GM12878 (cell line): ENCODE data around the gene CALM3. TPM values are rescaled to one million over a fixed set of nuclear protein-coding genes. Genes with fewer than 3 reads are reported as not detected.

Experiments
- ATAC-seq: fragments of 200-7000 bp; cut with Tn5 transposase; 3 replicates; pipeline ENCODE4 v1.9.1; 2020; ENCODE audit warnings: mild to moderate bottlenecking, moderate library complexity
- BruUV-seq: library from RNA; stranded (reverse); fragments of 400-500 nt; replicated peaks from 2 replicates; lab custom pipeline; 2021; lab: Mats Ljungman, UMichigan
- CTCF ChIA-PET: fragments of 300-600 bp; sonication (Branson Sonifier 250); formaldehyde crosslinking; extraction: SDS; loops from one replicate; lab custom pipeline; 2021; ENCODE audit warnings: inconsistent platforms; lab: Yijun Ruan, JAX
- POLR2A ChIA-PET: fragments of 350-600 bp; formaldehyde crosslinking; extraction: SDS; loops from one replicate; lab custom pipeline; 2021; ENCODE audit warnings: inconsistent platforms; lab: Charles Lee
- RAD21 ChIA-PET: fragments of 300-600 bp; sonication (Branson Sonifier 250); formaldehyde crosslinking; loops from one replicate; lab custom pipeline; 2023; ENCODE audit warnings: antibody characterized with exemption; ENCODE audit not compliant: unreplicated experiment; lab: Charles Lee
- SMC1A ChIA-PET: fragments of 300-600 bp; sonication (Branson Sonifier 250); formaldehyde crosslinking; loops from one replicate; lab custom pipeline; 2023; ENCODE audit not compliant: unreplicated experiment, uncharacterized antibody; lab: Charles Lee
- DNase-seq: peaks from one replicate; pipeline ENCODE4 v3.0.0-alpha.2; 2011; ENCODE audit warnings: low read depth, low spot score
- FAIRE-seq: peaks from 3 replicates; lab custom pipeline; 2011; peaks lifted over from hg19 to GRCh38; lab: Jason Lieb, UNC
- H2AFZ ChIP-seq: 2 replicates; pipeline ENCODE4 v1.6.0; 2011; ENCODE audit warnings: low read depth, low read length, control low read depth; ENCODE audit not compliant: control insufficient read depth
- H3K27ac ChIP-seq: 2 replicates; pipeline ENCODE4 v1.5.1; 2011; ENCODE audit warnings: control low read depth; ENCODE audit not compliant: control insufficient read depth, insufficient read depth
- H3K27me3 ChIP-seq, 2 experiments: replicated peaks in 1 of 2; 2 replicates each; pipeline versions ENCODE4 v1.6.0 to v1.6.1; 2011; ENCODE audit warnings: low read length in 1 of 2; ENCODE audit not compliant: control insufficient read depth in 2 of 2, insufficient read depth in 2 of 2
- H3K36me3 ChIP-seq, 2 experiments: 2 replicates each; pipeline ENCODE4 v1.5.1; 2011; ENCODE audit warnings: low read length in 1 of 2; ENCODE audit not compliant: control insufficient read depth in 2 of 2, insufficient read depth in 2 of 2
- H3K4me1 ChIP-seq: 2 replicates; pipeline ENCODE4 v1.6.1; 2011; ENCODE audit warnings: mild to moderate bottlenecking, low read length, moderate library complexity, mixed read lengths; ENCODE audit not compliant: control insufficient read depth, insufficient read depth
- H3K4me2 ChIP-seq: 2 replicates; pipeline ENCODE4 v1.6.0; 2011; ENCODE audit warnings: control low read depth; ENCODE audit not compliant: control insufficient read depth, insufficient read depth
- H3K4me3 ChIP-seq: fragments of 200-600 bp; sonication (generic); 2 replicates; pipeline ENCODE4 v1.5.1; 2016
- H3K79me2 ChIP-seq: 2 replicates; pipeline ENCODE4 v1.6.0; 2011; ENCODE audit warnings: low read length; ENCODE audit not compliant: control insufficient read depth, insufficient read depth
- H3K9ac ChIP-seq: 2 replicates; pipeline ENCODE4 v1.8.0; 2011; ENCODE audit warnings: low read length, control low read depth, mixed read lengths; ENCODE audit not compliant: control insufficient read depth, insufficient read depth
- H3K9me3 ChIP-seq: replicated peaks from 3 replicates; pipeline ENCODE4 v1.5.1; 2011; ENCODE audit warnings: mild to moderate bottlenecking, low read length; ENCODE audit not compliant: control insufficient read depth, insufficient read depth
- H4K20me1 ChIP-seq: 2 replicates; pipeline ENCODE4 v1.6.0; 2011; ENCODE audit not compliant: control insufficient read depth, insufficient read depth
- SIX5 ChIP-seq: IDR thresholded peaks from 2 replicates; pipeline ENCODE4 v1.6.1; 2011; ENCODE audit warnings: mild to moderate bottlenecking, low read depth, low read length, moderate library complexity; ENCODE audit not compliant: severe bottlenecking
- SMARCA5 ChIP-seq: fragments of 450-650 bp; IDR thresholded peaks from 2 replicates; pipeline ENCODE4 v1.6.1; 2017; ENCODE audit warnings: mild to moderate bottlenecking
- USF1 ChIP-seq: IDR thresholded peaks from 2 replicates; pipeline ENCODE4 v1.6.1; 2011; ENCODE audit warnings: borderline replicate concordance, low read depth, mild to moderate bottlenecking, moderate library complexity, mixed read lengths, low read length; ENCODE audit not compliant: insufficient read depth; ENCODE audit errors: extremely low read length
- WGBS: methylation state at CpG from one replicate; pipeline ENCODE4 v1.1.6; 2016; ENCODE audit warnings: low lambda C conversion rate; ENCODE audit not compliant: insufficient replicate concordance, insufficient coverage; ENCODE audit errors: missing lambda C conversion rate; 5-methylcytosine and 5-hydroxymethylcytosine counted together
- in situ Hi-C: fragments of 300-500 bp; cut with MboI; formaldehyde crosslinking; loops from 9 replicates; pipeline ENCODE4 v1.14.3; 2018; ENCODE audit warnings: mixed read lengths
- intact Hi-C: fragments of 100-400 bp; cut with micrococcal nuclease; formaldehyde crosslinking; loops from one replicate; pipeline ENCODE4 v1.14.2; 2022; ENCODE audit not compliant: unreplicated experiment
- polyA plus RNA-seq, 11 experiments: library from polyadenylated mRNA; depleted of rRNA in 4 of 11; unstranded in 6 of 11; stranded (reverse) in 5 of 11; fragments of >200 nt; fragmentation: Nextera tagmentation in 4 of 11; fragmentation: Illumina TruSeq in 1 of 11; extraction: Ambion mirVana in 4 of 11; extraction: Trizol in 1 of 11; gene quantifications; 1 replicate in 1 of 11; 2 replicates in 10 of 11; pipeline versions ENCODE4 v1.2.1 to v1.2.3, GENCODE V29; 2011 to 2016; ENCODE audit warnings: inconsistent platforms in 2 of 11, missing spikeins in 2 of 11, low read depth in 1 of 11
- total RNA-seq, 4 experiments: library from RNA; depleted of rRNA in 3 of 4; stranded (reverse); fragments of >200 nt in 3 of 4; fragmentation: Illumina TruSeq in 1 of 4; extraction: Trizol in 1 of 4; gene quantifications; 2 replicates each; pipeline versions ENCODE4 v1.2.1 to v1.2.3, GENCODE V29; 2013 to 2021

Gene CALM3
- total and polyA plus RNA-seq, 10 of the 15 experiments (the other 5 are each of a cell fraction or from before 2014, with no cell fraction given): 164 to 849 (median 347) TPM

GRCh38 chr19:46660008-46660517, 58.9 kb downstream of the CALM3 start:
- no peaks in the 10 kb centered on the region for H4K20me1 ChIP-seq
- H3K9ac ChIP-seq: no peak overlapping the region
- H2AFZ ChIP-seq: no peak overlapping the region
- H3K4me1 ChIP-seq: peaks cover 22% of the 10 kb centered on the region
- H3K4me2 ChIP-seq: peak overlapping the region; percentile 94
- H3K36me3 ChIP-seq: no peaks in the 10 kb centered on the region
- CTCF ChIA-PET: interaction anchor here (0.6 to 11.5 kb wide), 3 partner anchors 44 to 313 kb away, joined by 3 to 434 read pairs (median 9); partner anchors contain the start of gene PPP5C
- RAD21 ChIA-PET: interaction anchor here (1.5 to 3.0 kb wide), 4 partner anchors 23 to 131 kb away, joined by 3 to 47 read pairs (median 22); partner anchors contain the start of gene CALM3
- in situ Hi-C loops (loop anchor here (5.0 kb wide), 1 partner anchor 48 kb away; no protein-coding TSS in a partner anchor), intact Hi-C loops (no loop called here)
- WGBS: 1% methylated on average over 14 of the region's 14 CpGs
- H3K27ac ChIP-seq: no peak overlapping the region
- no peak for FAIRE-seq
- SMC1A ChIA-PET: interaction anchor here (2.4 to 7.7 kb wide), 2 partner anchors 7 to 41 kb away, joined by 9 to 286 read pairs; partner anchors contain the start of gene PTGIR
- no peaks in the 10 kb centered on the region for H3K79me2 ChIP-seq
- POLR2A ChIA-PET: interaction anchor here (0.5 to 1.6 kb wide), 4 partner anchors 38 to 199 kb away, joined by 3 to 6 read pairs (median 3); partner anchors contain the start of gene CALM3
- no peak for DNase-seq
- H3K9me3 ChIP-seq: no peaks in the 10 kb centered on the region
- no peak for TF ChIP-seq SMARCA5
- no peak for TF ChIP-seq USF1
- no peak for TF ChIP-seq SIX5
- TF ChIP-seq, all 136 proteins: peak for 0
- BruUV-seq: no TSS peak
- peak overlapping the region; percentile 52; the same call in 1 of the 2 replicates for H3K4me3 ChIP-seq
- peaks cover 3% of the 10 kb centered on the region in 2 experiments; a peak in 3 of 4 replicates for H3K27me3 ChIP-seq
- ATAC-seq: no peak

Other genes with a start within 250 kb of the CALM3 start
Only the 7 nearest of the 12 such genes appear.
- 0.28 and 0.98 TPM in 2 replicates for gene PNMA8A, start 129.8 kb upstream of the CALM3 start, total RNA-seq (2014; rRNA removed)
- 0.22 and 0.23 TPM in 2 replicates for gene PNMA8A, start 129.8 kb upstream of the CALM3 start, total RNA-seq (2014; rRNA removed; fragmentation: Illumina TruSeq; extraction: Trizol)
- 0.26 and 0.88 TPM in 2 replicates for gene PNMA8A, start 129.8 kb upstream of the CALM3 start, total RNA-seq (2021)
- gene PNMA8A, start 129.8 kb upstream of the CALM3 start, polyA plus RNA-seq (2011; rRNA removed): 0.15 and 0.17 TPM in 2 replicates
- gene PNMA8A, start 129.8 kb upstream of the CALM3 start, polyA plus RNA-seq (2014; fragmentation: Illumina TruSeq; extraction: Trizol): 0.08 and 0.18 TPM in 2 replicates
- gene PNMA8A, start 129.8 kb upstream of the CALM3 start, polyA plus RNA-seq (2014; fragmentation: Nextera tagmentation; extraction: Ambion mirVana): under 1 TPM; 0.02 to 0.05 TPM
- gene PNMA8A, start 129.8 kb upstream of the CALM3 start, polyA plus RNA-seq (2014; rRNA removed): 0.05 and 0.19 TPM in 2 replicates
- gene PNMA8A, start 129.8 kb upstream of the CALM3 start, polyA plus RNA-seq (2016; fragmentation: Nextera tagmentation; extraction: Ambion mirVana): under 1 TPM; 0.10 to 0.15 TPM
- gene PNMA8B, start 105.5 kb upstream of the CALM3 start, total RNA-seq (2014; rRNA removed): not detected in 2 replicates
- gene PNMA8B, start 105.5 kb upstream of the CALM3 start, total RNA-seq (2014; rRNA removed; fragmentation: Illumina TruSeq; extraction: Trizol): not detected in 2 replicates
- not detected in 2 replicates for gene PNMA8B, start 105.5 kb upstream of the CALM3 start, total RNA-seq (2021)
- gene PNMA8B, start 105.5 kb upstream of the CALM3 start, polyA plus RNA-seq (2011; rRNA removed): not detected in 2 replicates
- gene PNMA8B, start 105.5 kb upstream of the CALM3 start, polyA plus RNA-seq (2014; fragmentation: Illumina TruSeq; extraction: Trizol): 0.01 TPM in 1 of 2 replicates, not detected in the other
- gene PNMA8B, start 105.5 kb upstream of the CALM3 start, polyA plus RNA-seq (2014; fragmentation: Nextera tagmentation; extraction: Ambion mirVana): not detected
- not detected in 2 replicates for gene PNMA8B, start 105.5 kb upstream of the CALM3 start, polyA plus RNA-seq (2014; rRNA removed)
- gene PNMA8B, start 105.5 kb upstream of the CALM3 start, polyA plus RNA-seq (2016; fragmentation: Nextera tagmentation; extraction: Ambion mirVana): not detected
- 16.3 and 16.7 TPM in 2 replicates for gene PTGIR, start 23.8 kb downstream of the CALM3 start, total RNA-seq (2014; rRNA removed)
- 5.4 and 6.5 TPM in 2 replicates for gene PTGIR, start 23.8 kb downstream of the CALM3 start, total RNA-seq (2014; rRNA removed; fragmentation: Illumina TruSeq; extraction: Trizol)
- gene PTGIR, start 23.8 kb downstream of the CALM3 start, total RNA-seq (2021): 14.7 and 17.9 TPM in 2 replicates
- 9.9 and 15.2 TPM in 2 replicates for gene PTGIR, start 23.8 kb downstream of the CALM3 start, polyA plus RNA-seq (2011; rRNA removed)
- gene PTGIR, start 23.8 kb downstream of the CALM3 start, polyA plus RNA-seq (2014; fragmentation: Illumina TruSeq; extraction: Trizol): 3.9 and 6.7 TPM in 2 replicates
- 1 to 10 TPM in 1 of 2 experiments, under 1 TPM in 1; 0.34 to 1.5 TPM for gene PTGIR, start 23.8 kb downstream of the CALM3 start, polyA plus RNA-seq (2014; fragmentation: Nextera tagmentation; extraction: Ambion mirVana)
- gene PTGIR, start 23.8 kb downstream of the CALM3 start, polyA plus RNA-seq (2014; rRNA removed): 25.8 and 29.1 TPM in 2 replicates
- 10 to 100 TPM in 1 of 2 experiments, 1 to 10 TPM in 1; 9.7 to 10.1 TPM for gene PTGIR, start 23.8 kb downstream of the CALM3 start, polyA plus RNA-seq (2016; fragmentation: Nextera tagmentation; extraction: Ambion mirVana)
- gene GNG8, start 34.9 kb downstream of the CALM3 start, total RNA-seq (2014; rRNA removed): not detected in 2 replicates
- not detected in 2 replicates for gene GNG8, start 34.9 kb downstream of the CALM3 start, total RNA-seq (2014; rRNA removed; fragmentation: Illumina TruSeq; extraction: Trizol)
- gene GNG8, start 34.9 kb downstream of the CALM3 start, total RNA-seq (2021): not detected in 2 replicates
- gene GNG8, start 34.9 kb downstream of the CALM3 start, polyA plus RNA-seq (2011; rRNA removed): 1.2 TPM in 1 of 2 replicates, not detected in the other
- gene GNG8, start 34.9 kb downstream of the CALM3 start, polyA plus RNA-seq (2014; fragmentation: Illumina TruSeq; extraction: Trizol): not detected in 2 replicates
- 1 to 10 TPM; 4.1 to 6.6 TPM for gene GNG8, start 34.9 kb downstream of the CALM3 start, polyA plus RNA-seq (2014; fragmentation: Nextera tagmentation; extraction: Ambion mirVana)
- gene GNG8, start 34.9 kb downstream of the CALM3 start, polyA plus RNA-seq (2014; rRNA removed): not detected in 2 replicates
- gene GNG8, start 34.9 kb downstream of the CALM3 start, polyA plus RNA-seq (2016; fragmentation: Nextera tagmentation; extraction: Ambion mirVana): 1 to 10 TPM in 1 of 2 experiments, not detected in 1; 1.3 TPM
- gene DACT3, start 59.9 kb downstream of the CALM3 start, total RNA-seq (2014; rRNA removed): 0.27 and 0.62 TPM in 2 replicates
- 0.23 and 0.27 TPM in 2 replicates for gene DACT3, start 59.9 kb downstream of the CALM3 start, total RNA-seq (2014; rRNA removed; fragmentation: Illumina TruSeq; extraction: Trizol)
- 0.64 and 0.74 TPM in 2 replicates for gene DACT3, start 59.9 kb downstream of the CALM3 start, total RNA-seq (2021)
- 2.4 and 2.5 TPM in 2 replicates for gene DACT3, start 59.9 kb downstream of the CALM3 start, polyA plus RNA-seq (2011; rRNA removed)
- 0.35 and 0.76 TPM in 2 replicates for gene DACT3, start 59.9 kb downstream of the CALM3 start, polyA plus RNA-seq (2014; fragmentation: Illumina TruSeq; extraction: Trizol)
- gene DACT3, start 59.9 kb downstream of the CALM3 start, polyA plus RNA-seq (2014; fragmentation: Nextera tagmentation; extraction: Ambion mirVana): under 1 TPM; 0.11 to 0.16 TPM
- 0.46 and 0.47 TPM in 2 replicates for gene DACT3, start 59.9 kb downstream of the CALM3 start, polyA plus RNA-seq (2014; rRNA removed)
- under 1 TPM in 1 of 2 experiments, not detected in 1; 0.05 TPM for gene DACT3, start 59.9 kb downstream of the CALM3 start, polyA plus RNA-seq (2016; fragmentation: Nextera tagmentation; extraction: Ambion mirVana)
- 25.1 and 35.4 TPM in 2 replicates for gene PRKD2, start 115.8 kb downstream of the CALM3 start, total RNA-seq (2014; rRNA removed)
- 13.3 and 14.4 TPM in 2 replicates for gene PRKD2, start 115.8 kb downstream of the CALM3 start, total RNA-seq (2014; rRNA removed; fragmentation: Illumina TruSeq; extraction: Trizol)
- gene PRKD2, start 115.8 kb downstream of the CALM3 start, total RNA-seq (2021): 88.9 and 98.8 TPM in 2 replicates
- 7.7 and 12.6 TPM in 2 replicates for gene PRKD2, start 115.8 kb downstream of the CALM3 start, polyA plus RNA-seq (2011; rRNA removed)
- gene PRKD2, start 115.8 kb downstream of the CALM3 start, polyA plus RNA-seq (2014; fragmentation: Illumina TruSeq; extraction: Trizol): 16.9 and 31.3 TPM in 2 replicates
- gene PRKD2, start 115.8 kb downstream of the CALM3 start, polyA plus RNA-seq (2014; fragmentation: Nextera tagmentation; extraction: Ambion mirVana): 10 to 100 TPM in 1 of 2 experiments, 1 to 10 TPM in 1; 2.3 to 11.8 TPM
- gene PRKD2, start 115.8 kb downstream of the CALM3 start, polyA plus RNA-seq (2014; rRNA removed): 34.4 and 45.7 TPM in 2 replicates
- 10 to 100 TPM; 44.6 to 50.7 TPM for gene PRKD2, start 115.8 kb downstream of the CALM3 start, polyA plus RNA-seq (2016; fragmentation: Nextera tagmentation; extraction: Ambion mirVana)
- 7.9 and 10.1 TPM in 2 replicates for gene FKRP, start 144.7 kb downstream of the CALM3 start, total RNA-seq (2014; rRNA removed)
- 5.8 and 6.9 TPM in 2 replicates for gene FKRP, start 144.7 kb downstream of the CALM3 start, total RNA-seq (2014; rRNA removed; fragmentation: Illumina TruSeq; extraction: Trizol)
- 13.0 and 13.3 TPM in 2 replicates for gene FKRP, start 144.7 kb downstream of the CALM3 start, total RNA-seq (2021)
- 3.3 and 4.2 TPM in 2 replicates for gene FKRP, start 144.7 kb downstream of the CALM3 start, polyA plus RNA-seq (2011; rRNA removed)
- 8.0 and 8.7 TPM in 2 replicates for gene FKRP, start 144.7 kb downstream of the CALM3 start, polyA plus RNA-seq (2014; fragmentation: Illumina TruSeq; extraction: Trizol)
- 1 to 10 TPM; 1.3 to 1.8 TPM for gene FKRP, start 144.7 kb downstream of the CALM3 start, polyA plus RNA-seq (2014; fragmentation: Nextera tagmentation; extraction: Ambion mirVana)
- gene FKRP, start 144.7 kb downstream of the CALM3 start, polyA plus RNA-seq (2014; rRNA removed): 14.1 and 14.2 TPM in 2 replicates
- 1 to 10 TPM; 6.7 to 8.8 TPM for gene FKRP, start 144.7 kb downstream of the CALM3 start, polyA plus RNA-seq (2016; fragmentation: Nextera tagmentation; extraction: Ambion mirVana)